ENCODE data around the gene CXXC4.

CXXC4 gene

DNA sequence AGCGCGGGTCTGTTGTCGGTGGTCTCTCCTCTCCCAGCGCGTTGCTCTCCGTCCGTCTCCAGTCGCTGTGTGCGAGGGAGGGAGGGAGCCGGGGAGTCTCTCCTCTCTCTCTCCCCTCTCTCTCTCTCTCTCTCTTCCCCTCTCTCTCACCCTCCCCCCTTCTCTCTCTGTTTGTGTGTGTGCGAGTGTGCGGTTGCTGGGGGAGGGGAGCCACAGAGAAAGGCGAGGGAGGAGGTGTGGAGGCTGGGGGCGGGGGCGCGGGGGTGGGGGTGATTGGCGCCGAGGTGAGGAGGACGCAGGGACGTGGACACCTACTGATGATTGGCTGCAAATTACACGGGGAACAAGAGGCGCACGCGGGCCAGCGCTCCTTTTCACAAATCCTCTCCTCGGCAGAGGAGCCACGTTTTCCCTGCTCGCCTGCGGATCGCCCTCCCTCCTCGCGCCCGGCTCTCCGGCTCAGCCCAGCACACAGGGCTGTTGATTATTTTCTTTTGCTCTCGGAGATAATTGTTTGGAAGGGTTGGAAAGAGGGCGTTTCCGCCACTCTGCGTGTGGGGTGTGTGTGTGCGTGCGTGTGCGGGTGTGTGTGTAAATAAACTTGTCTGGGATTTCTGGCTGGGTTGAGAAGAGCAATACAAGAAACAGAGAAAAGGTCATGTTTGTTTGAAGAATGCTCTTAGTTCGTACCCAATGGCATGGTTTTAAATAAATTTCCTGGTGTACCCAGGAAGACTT lies at the start of gene CXXC4:
TSS of gene CXXC4 (minus strand) at position 73 of the 738 bp plus-strand sequence. CDS start 3,092 bp downstream, outside the sequence.
- DNase-seq (ENCODE audit: low read depth in 2 of 3, low spot score in 2 of 3), result peak in 1 of 3 experiments; percentile 4

DNA sequence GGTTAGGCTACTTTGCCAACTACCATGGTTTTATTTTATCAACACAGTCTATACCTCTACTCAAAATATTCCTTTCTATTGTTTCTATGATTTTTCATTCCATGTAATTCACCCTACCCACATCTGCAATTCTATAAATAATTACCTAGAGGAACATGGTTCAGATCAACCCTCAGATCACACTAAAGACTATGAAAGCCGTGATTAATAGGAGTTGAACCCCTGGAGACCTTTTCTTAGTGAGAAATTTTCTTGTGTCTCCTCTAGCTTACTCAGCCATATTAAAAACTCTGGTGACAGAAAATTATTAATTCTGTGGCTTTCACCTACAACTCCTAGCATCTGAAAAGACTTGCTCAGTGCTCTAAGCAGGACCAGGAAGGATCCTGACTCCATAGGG lies 38.5 kb upstream of the CXXC4 start:
- no peak for DNase-seq (ENCODE audit: low read depth in 2 of 3, low spot score in 2 of 3)

DNA sequence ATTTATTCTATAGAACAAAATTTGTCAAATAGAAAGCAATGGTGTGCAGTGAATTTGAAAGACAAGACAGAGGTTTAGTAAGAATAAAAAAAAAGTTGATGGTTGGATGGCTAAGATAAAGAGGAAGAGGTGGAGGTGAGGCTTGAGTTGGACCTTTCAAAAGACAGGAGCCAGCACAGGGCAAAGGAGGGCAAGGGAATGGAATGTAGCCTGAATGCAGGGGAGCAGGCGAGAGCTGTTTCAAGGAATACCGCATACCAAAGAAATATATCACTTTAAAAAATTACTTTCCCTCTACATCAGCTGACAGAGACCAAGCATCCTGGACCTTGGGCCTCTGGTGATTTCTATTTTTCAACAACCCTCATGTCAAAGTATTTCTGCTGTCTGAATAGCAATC lies 38.0 kb upstream of the CXXC4 start:
- DNase-seq (ENCODE audit: low read depth in 2 of 3, low spot score in 2 of 3), result no peak

DNA sequence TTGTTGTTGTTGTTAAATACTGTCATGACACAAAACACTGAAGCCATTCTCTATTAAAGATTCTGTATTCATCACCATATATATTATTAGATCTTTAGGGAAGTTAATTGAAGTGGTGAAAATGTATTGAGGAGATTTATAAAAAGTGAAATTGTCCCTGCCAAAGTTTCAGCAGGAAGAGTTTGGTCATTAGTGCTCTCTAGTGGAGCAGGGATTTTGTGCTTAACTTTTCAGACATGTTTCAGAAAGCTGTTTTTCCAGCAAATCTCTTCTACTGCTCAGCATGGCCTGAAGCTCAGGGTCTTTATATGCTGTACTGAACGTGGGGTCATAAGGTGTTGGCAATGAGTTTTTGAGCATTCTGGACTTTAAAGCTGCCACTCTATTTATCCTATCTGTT lies 36.7 kb upstream of the CXXC4 start:
- DNase-seq (ENCODE audit: low read depth in 2 of 3, low spot score in 2 of 3), result no peak

DNA sequence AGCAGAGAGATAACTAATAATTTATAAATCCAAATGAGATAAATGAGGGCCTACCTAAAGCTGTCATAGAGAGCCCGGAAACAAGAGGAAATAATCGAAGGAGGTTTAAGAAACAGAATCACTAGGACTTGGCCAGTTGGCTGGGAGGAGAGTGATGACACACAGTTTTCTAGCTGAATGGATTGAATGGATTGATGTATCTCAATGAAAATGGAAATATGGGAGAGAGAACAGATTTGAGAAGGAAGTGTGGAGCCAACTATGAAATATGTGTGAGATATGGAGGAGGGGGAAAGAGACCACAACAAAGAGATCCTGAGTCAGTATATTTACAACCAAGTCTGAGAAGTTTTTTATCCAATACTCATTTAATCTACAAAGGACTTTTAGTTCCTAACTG lies 35.7 kb upstream of the CXXC4 start:
- DNase-seq (ENCODE audit: low read depth in 2 of 3, low spot score in 2 of 3), result no peak

DNA sequence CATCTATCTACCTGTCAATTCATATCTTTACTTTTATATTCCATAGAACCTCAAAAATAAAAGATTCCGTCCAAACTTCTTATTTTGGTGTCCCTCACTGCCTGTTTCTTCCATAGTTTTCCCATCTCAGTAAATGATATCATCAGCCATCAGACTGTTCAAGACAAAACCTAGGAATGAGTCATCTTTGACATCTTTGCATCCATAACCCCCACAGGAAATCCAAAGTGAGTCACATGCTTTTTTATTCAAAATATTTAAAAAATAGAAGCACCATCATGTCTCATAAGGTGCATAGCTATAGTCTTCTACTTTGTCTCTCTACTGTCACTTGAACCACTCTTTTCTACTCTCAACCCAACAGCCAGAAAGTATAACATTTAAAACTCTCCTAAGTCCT lies 29.9 kb upstream of the CXXC4 start:
- DNase-seq (ENCODE audit: low read depth in 2 of 3, low spot score in 2 of 3), result no peak

DNA sequence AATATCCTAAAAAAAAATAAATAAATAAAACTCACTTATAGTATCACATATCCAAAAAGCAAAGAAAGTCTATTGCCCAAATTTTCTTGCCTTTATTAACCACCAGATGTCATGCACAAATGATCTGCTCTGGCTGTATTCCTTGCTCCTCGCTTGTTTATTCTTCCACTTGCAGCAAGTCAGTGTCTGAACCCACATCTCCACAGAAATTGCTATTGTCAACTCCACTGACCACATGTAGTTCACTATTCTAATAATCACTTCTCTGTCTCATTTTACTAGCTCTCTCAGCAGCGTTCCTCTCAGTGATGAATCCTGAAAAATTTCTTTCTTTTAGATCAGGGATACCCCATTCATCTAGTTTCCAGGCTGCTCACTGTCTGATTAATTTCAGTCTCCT lies 29.3 kb upstream of the CXXC4 start:
- no peak for DNase-seq (ENCODE audit: low read depth in 2 of 3, low spot score in 2 of 3)

DNA sequence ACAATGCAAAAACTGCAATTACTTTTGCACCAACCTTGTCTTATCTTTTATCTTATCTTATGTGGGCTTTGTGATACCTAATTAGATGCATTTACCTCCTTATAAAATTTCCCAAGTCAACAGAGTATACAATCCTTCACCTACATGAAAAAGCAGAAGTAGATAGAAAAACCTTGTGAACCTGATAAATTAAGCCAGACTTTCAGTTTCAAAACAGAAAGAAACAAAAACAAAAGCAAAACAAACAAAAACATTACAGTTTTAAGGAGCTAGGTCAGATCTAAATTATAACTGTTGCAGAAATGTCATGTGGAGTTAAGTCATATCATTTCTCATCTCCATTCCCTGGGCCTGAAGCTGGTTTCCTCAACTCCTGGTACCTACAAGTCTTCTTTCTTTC lies 24.9 kb upstream of the CXXC4 start:
- DNase-seq (ENCODE audit: low read depth in 2 of 3, low spot score in 2 of 3), result no peak

DNA sequence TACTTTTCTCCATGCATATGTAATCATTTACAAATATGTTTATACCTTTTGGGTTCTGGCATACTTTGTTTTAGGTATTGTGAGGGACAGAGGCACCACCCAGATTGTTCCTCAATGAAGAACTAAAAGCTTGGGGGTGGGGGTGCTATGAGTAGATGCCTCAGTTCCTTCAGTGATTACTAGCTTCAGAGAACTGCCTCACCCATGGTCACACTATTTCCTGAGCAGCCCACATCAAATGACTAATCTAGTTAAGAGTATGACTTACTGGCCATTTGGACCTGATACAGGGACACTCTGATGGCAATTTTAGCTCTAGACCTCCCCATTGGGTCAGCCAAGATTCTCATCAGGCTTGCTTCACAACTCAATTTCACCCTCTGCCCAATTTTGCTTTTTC lies 22.2 kb upstream of the CXXC4 start:
- no peak for DNase-seq (ENCODE audit: low read depth in 2 of 3, low spot score in 2 of 3)

DNA sequence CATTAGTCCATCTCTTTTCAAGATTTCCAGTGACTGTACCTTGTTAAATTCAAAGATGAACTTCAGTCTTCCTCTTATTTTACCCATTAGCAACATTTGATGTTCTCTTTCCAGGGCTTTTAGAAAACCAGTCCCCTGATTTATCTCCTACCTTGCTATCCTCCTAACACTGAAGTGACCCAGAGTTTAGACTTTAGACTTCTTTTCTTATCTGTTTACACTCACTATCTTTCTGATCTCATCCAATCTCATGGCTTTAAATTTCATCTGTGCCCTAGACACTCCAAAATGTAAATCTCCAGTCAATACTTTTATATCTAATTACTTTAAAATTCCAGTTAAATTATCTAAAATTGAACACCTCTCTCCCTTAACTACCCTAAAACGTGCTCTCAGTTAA lies 13.5 kb upstream of the CXXC4 start:
- DNase-seq (ENCODE audit: low read depth in 2 of 3, low spot score in 2 of 3), result no peak

DNA sequence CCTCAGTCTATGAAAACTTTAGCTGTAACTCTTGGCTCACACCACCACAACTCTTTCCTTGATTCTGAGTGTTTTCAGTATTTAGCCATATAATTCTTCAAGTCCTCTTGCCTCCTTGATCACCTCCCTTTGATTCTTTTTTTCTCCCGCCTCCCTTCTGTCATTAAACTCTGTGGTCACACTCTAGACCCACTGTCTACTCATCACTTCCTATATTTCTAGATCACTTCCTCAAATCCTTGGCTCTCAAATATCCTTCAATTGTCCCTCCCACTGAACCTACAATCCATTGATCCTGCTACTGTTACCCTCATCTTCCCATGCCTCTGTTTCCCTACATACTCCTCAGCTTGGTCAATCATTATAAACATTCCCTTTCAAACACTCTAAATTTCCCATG lies 12.4 kb upstream of the CXXC4 start:
- DNase-seq (ENCODE audit: low read depth in 2 of 3, low spot score in 2 of 3), result no peak

DNA sequence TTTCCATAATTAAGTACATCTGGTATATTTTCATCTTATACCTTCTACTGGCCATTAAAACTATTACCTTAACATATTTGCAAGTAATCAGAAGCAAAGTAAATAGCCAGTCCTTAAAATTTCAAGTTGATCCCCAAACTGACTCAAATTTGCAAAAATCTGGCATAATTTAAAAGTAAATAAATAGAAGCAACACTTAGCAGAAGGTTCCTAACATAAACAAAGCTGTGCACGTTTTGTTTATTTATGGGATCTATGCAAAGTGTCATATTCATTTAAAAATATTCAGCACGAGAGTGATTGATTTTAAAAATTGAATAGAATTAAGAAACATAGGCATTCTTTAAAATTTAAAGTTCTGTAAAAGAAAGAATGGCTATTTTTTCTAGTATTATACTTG lies 9.8 kb upstream of the CXXC4 start:
- DNase-seq (ENCODE audit: low read depth in 2 of 3, low spot score in 2 of 3), result no peak

DNA sequence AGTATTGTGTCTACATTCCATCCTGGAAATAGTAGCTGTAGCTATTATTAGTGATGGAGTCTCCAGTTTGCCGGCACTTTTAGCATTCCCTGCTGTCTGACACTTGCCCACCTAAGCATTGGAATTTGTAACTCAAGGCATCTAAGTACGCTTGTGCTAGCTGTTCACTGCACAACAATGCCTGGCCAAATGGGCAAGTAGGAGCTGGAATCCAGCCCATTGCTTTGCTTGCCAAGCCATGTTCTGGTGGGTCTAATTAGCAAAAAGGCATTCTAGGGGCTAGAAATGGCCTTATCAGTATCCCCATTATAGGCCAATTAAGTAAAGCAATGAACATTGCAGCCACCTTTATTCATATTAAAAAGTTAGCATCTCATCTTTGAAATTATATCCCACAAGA lies 7.8 kb upstream of the CXXC4 start:
- no peak for DNase-seq (ENCODE audit: low read depth in 2 of 3, low spot score in 2 of 3)

DNA sequence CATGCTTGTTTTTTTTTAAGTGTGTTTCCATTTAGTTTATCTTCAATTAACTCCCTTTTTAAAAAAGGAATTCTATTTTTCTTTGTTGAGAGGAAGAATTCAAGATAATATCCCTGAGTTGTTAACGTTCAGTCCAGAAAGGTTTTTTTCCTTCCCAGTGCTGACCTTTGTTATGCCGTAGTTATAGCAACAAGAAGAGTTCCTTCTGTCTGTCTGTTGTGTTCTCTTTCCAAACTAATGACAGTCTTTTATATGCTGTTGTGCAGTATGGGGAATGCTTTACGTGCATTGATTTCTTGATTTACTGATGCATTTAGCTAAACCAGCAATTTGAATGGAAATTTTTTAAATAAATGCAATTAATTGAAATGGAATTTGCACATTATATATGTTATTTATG lies 6.6 kb upstream of the CXXC4 start:
- DNase-seq (ENCODE audit: low read depth in 2 of 3, low spot score in 2 of 3), result no peak

DNA sequence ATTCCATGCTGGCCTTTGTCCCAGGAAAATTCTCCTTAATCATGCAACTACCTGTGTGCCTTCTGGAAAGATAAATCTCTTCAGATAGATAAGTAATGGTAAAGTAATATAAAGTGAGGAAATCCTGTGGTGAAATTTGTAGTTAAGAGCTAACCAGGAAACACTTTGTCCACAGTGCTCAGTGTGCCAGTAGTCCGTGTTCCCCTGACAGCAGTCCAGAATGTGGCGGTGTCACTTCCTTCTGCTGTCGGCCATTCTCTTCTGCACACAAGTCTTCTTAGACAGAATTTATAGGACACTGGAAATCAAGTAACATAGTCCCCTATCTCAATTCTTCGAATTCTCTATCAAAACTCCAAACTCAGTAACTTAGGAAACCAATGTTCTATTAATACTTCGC lies 5.7 kb upstream of the CXXC4 start:
- DNase-seq (ENCODE audit: low read depth in 2 of 3, low spot score in 2 of 3), result no peak

DNA sequence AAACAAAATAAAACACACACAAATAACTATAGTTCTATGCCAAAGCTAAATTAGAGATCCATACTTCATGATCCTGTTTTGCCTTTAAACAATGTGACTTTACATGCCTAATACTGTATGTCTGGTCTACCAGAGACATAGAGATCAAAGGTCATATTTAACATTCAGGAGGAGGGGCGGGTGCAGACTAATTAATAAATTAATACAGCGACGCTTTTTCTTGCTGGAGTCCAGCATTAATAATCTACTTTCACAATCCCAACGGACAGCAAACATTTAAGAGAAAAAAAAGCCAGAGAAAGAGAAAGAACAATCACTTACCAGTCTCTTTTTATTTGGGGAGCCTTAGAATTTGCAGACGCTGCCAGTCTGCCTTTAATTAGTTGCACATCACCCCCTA lies 509 bp downstream of the CXXC4 start:
- DNase-seq (ENCODE audit: low read depth in 2 of 3, low spot score in 2 of 3), result no peak

DNA sequence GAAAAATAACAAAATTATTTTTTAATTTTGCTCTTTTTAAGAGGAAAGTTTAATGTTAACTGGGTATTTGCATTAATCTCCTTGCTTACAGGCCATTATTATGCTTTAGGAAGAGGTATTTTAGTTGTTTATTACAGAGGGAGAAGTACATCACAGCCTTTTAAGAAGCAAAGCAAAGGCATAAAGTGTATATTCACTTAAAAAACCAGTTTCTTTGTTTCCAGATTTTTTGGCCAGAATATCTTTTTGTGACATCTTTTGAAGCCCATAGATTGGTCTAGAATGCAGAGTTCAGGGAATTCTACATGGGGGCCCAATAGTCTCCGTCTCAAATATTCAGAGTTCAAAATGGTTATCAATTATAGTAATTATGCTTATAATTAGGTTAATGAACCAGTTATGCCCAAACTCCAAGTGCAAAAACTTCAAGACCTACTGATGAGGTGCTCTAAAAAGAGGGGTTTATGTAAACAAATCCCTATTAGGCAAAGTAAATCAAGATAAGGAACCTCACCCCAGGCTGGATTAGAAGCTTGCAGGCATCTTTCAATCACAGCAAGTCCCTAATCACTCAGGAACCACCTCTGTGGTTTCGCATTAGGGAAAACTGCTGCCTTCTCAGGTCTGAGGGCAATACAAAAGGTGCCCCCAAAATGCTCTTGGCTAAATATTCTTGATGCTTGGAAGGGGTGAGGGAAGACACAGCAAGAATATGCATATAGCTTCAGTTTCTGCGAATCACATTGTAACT lies 1.4 kb downstream of the CXXC4 start:
- no peak for DNase-seq (ENCODE audit: low read depth in 2 of 3, low spot score in 2 of 3)

DNA sequence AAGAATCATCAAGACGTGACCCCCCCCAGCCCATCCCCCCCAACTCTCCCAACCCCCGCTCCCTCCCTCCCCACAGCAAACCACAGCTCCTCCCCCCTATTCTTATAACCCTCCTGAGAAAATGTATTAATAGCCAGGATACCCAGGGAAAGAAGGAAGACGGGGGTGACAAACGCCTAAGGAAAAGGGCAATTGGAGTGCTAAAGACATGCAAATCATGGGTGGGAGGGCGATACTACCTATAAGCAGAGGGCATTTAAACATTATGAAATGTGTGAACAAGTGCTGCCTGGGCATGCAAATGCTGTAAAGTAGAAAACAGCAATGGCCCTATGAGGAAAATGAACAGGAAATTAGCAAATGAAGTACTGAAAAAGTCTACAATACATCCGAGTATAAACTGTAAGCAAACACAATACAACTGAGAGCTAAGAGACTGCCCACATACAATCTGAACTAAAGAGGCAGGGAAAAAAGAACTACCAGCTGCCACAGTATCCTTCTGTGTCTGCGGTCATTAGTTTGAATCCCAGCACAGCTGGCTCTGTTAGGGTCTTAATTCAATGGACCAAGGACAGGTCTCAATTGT lies 2.4 kb downstream of the CXXC4 start:
- DNase-seq (ENCODE audit: low read depth in 2 of 3, low spot score in 2 of 3), result no peak

DNA sequence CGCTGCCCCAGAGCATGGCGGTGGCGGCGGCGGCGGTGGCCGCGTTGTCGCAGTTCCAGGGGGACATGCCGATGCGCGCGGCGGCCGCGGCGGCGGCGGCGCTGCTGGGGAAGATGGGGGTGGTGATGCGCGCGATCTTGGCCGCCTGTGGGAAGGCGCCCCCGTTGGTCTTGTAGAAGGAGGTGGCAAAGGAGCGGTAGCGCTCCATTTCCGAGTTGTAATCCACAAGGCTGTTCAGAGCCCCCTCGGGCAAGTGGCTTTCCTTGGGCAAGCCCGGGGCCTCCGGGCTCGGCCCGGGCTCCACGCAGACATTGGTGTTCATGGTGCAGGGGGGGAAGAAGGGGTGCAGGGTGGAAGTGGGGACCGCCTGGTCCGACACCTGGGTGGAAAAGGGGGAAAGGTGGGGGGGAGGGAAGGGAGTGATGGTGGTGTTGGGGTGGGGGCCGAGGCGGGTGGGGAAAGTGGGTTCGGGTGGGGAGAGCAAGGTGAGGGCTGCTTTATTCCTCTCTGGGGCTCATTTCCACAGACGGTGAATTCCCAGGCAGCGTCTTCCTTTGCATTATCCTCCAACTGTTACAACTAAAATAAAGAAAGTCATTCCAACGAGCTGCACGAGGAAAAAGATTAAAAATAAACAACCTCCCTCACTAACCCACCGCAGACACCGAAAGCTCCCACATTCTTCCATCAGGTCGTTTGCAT lies 3.1 kb downstream of the CXXC4 start:
- DNase-seq (ENCODE audit: low read depth in 2 of 3, low spot score in 2 of 3), result peak in 1 of 3 experiments; percentile 4

DNA sequence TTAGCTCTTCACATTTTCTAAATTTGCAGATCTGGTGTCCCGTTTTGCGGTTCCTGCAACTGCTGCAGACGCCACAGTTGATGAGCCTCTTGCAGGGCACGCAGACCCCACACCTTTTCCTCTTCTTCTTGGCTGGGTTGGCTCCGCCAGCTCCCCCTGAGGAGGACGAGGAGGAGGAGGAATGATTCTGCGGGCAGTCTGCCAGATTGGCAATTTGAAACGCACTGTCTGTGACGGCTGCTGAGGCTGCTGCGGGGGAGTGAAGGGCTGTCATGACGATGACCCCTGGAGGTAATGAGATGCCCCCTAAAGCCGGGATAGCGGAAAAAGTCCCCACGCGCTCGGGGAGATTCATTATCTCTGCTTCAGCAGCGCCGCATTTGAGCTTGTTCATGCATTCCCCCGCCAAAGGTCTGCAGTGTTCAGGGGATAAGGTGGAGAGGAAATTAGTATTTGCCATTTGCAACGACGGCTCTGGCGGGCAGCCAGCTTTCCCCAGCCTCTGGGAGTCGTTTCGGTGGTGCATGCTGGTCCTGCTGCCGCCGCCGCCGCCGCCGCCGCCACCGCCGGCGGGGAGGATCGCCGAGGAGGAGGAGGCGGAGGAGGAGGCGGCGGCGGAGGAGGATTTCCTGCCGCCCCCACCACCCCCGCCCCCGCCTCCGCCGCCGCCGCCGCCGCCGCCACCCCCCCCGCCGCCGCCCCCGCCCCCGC lies 3.8 kb downstream of the CXXC4 start:
- DNase-seq (ENCODE audit: low read depth in 2 of 3, low spot score in 2 of 3), result no peak

DNA sequence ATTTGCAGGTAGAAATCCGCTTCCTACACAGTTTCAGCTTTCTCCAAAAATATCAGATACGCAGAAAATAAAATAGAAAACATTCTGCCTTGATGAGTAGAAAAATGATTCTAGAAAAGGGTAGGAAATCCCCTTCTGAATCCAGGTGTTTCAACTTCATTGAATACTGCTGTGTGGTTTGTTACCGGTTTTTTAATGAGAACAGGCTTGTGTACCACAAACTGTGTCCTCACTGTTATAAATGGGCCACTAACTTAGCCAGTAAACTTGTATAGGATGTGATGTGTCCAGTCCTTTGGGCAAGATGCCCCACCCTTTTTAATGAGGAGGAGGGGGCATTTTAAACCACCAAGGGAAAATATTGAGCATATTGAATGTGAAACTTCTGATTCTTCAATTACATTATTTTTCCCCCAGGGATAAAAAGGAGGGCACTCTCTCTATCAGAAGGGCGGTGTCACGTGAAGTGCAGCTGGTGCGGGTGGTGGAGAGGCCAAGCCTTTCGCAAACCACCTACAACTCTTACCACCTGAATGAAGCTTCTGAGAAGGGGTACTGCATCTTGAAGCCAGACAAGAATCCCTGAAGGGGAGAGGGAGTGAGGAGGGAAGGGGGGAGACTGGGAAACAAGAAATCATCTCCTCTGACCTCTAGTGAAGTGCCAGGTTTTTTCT lies 4.5 kb downstream of the CXXC4 start:
- no peak for DNase-seq (ENCODE audit: low read depth in 2 of 3, low spot score in 2 of 3)

Measured in activated CD8-positive, alpha-beta memory T cell treated with anti-CD3 and anti-CD28 coated beads for 48 hours (primary cell).